Calu3 (cell line): ENCODE measurements around the gene SCFD2. TPM values are rescaled to one million over a fixed set of nuclear protein-coding genes. Genes with fewer than 3 reads are reported as not detected.

Source experiments
- BruUV-seq: library from RNA; stranded (reverse); fragments of 400-500 nt; replicated peaks from 2 replicates; lab custom pipeline; 2021; lab: Mats Ljungman, UMichigan
- CTCF ChIA-PET: fragments of 300-600 bp; sonication (Branson Sonifier 250); formaldehyde crosslinking; loops from one replicate; lab custom pipeline; 2022; ENCODE audit warnings: antibody characterized with exemption; lab: Charles Lee
- DNase-seq: peaks from one replicate; pipeline ENCODE4 v3.0.0; 2022
- H3K27ac Mint-ChIP-seq: one replicate; pipeline ENCODE4 v1.8.0; 2022; ENCODE audit warnings: mixed read lengths; ENCODE audit not compliant: unreplicated experiment
- H3K27me3 Mint-ChIP-seq: one replicate; pipeline ENCODE4 v1.8.0; 2022; ENCODE audit warnings: mixed read lengths; ENCODE audit not compliant: unreplicated experiment
- H3K36me3 Mint-ChIP-seq: one replicate; pipeline ENCODE4 v1.8.0; 2022; ENCODE audit warnings: mild to moderate bottlenecking, moderate library complexity, mixed read lengths; ENCODE audit not compliant: insufficient read depth, unreplicated experiment
- H3K4me1 Mint-ChIP-seq: one replicate; pipeline ENCODE4 v1.8.0; 2022; ENCODE audit warnings: mild to moderate bottlenecking, low read depth, mixed read lengths; ENCODE audit not compliant: unreplicated experiment
- H3K4me3 Mint-ChIP-seq: one replicate; pipeline ENCODE4 v1.8.0; 2022; ENCODE audit warnings: mild to moderate bottlenecking, low read depth, moderate library complexity, mixed read lengths; ENCODE audit not compliant: unreplicated experiment
- H3K9me3 Mint-ChIP-seq: one replicate; pipeline ENCODE4 v1.8.0; 2022; ENCODE audit warnings: low read depth, mixed read lengths; ENCODE audit not compliant: unreplicated experiment
- CTCF ChIP-seq: fragments of 200-600 bp; IDR thresholded peaks from one replicate; pipeline ENCODE4 v1.8.0; 2022; ENCODE audit warnings: antibody characterized with exemption; ENCODE audit not compliant: unreplicated experiment
- intact Hi-C: fragments of 100-400 bp; cut with micrococcal nuclease; formaldehyde crosslinking; loops from one replicate; pipeline ENCODE4 v1.10.0; 2022; ENCODE audit not compliant: unreplicated experiment
- total RNA-seq: library from RNA; stranded (reverse); gene quantifications from 2 replicates; pipeline ENCODE4 v1.2.3, GENCODE V29; 2022

Gene SCFD2
- total RNA-seq, 1 experiment from 2014 or later, result 16.7 TPM

- CTCF ChIA-PET, result no interaction called here
- Mint-ChIP-seq H3K36me3 (no peaks in the 10 kb centered on the region), H3K27me3 (no peaks in the 10 kb centered on the region)
These were observed 11.7 kb downstream of the SCFD2 start for GRCh38 chr4:53354012-53354722.

GRCh38 chr4:53349091-53349491, 16.8 kb downstream of the SCFD2 start:
- Mint-ChIP-seq H3K36me3 (no peaks in the 10 kb centered on the region), H3K27me3 (no peaks in the 10 kb centered on the region), H3K4me3 (no peak overlapping the region), H3K4me1 (no peaks in the 10 kb centered on the region), H3K27ac (no peak overlapping the region), H3K9me3 (no peaks in the 10 kb centered on the region)
- no peak for TF ChIP-seq CTCF
- CTCF ChIA-PET, result no interaction called here
- intact Hi-C loops, result no loop called here
- BruUV-seq, result no TSS peak
- DNase-seq, result no peak

More at GRCh38 chr4:53354012-53354722, 11.7 kb downstream of the SCFD2 start:
- Mint-ChIP-seq H3K4me1 (no peaks in the 10 kb centered on the region), H3K27ac (no peak overlapping the region), H3K4me3 (no peak overlapping the region), H3K9me3 (peaks cover 5% of the 10 kb centered on the region)
- TF ChIP-seq CTCF, result no peak
- BruUV-seq, result no TSS peak
- DNase-seq, result no peak
- intact Hi-C loops, result no loop called here

- H3K27ac Mint-ChIP-seq, result no peak overlapping the region
These were observed 17.8 kb downstream of the SCFD2 start for GRCh38 chr4:53348046-53348445.

More at GRCh38 chr4:53348046-53348445, 17.8 kb downstream of the SCFD2 start:
- TF ChIP-seq CTCF, result no peak
- CTCF ChIA-PET, result no interaction called here
- H3K9me3 Mint-ChIP-seq, result no peaks in the 10 kb centered on the region
- BruUV-seq, result no TSS peak
- H3K36me3 Mint-ChIP-seq, result no peaks in the 10 kb centered on the region
- H3K4me1 Mint-ChIP-seq, result no peaks in the 10 kb centered on the region
- intact Hi-C loops, result no loop called here
- no peak overlapping the region for H3K4me3 Mint-ChIP-seq
- DNase-seq, result no peak
- no peaks in the 10 kb centered on the region for H3K27me3 Mint-ChIP-seq
